Peyer's patch (tissue), 4 donors: Measurements from ENCODE around the gene GAMT.
A peak's percentile ranks its signal among the peaks of the same experiment; 100 is the strongest.

Experiments used
- POLR2A ChIP-seq, 2 donors: fragments of 450-650 bp; IDR thresholded peaks; one replicate each; pipeline ENCODE4 v1.5.1; 2017; ENCODE audit warnings: antibody characterized with exemption in 2 of 2, mild to moderate bottlenecking in 2 of 2, moderate library complexity in 2 of 2
- TF ChIP-seq, protein P1 (sequence below), 6 experiments: fragments of 450-650 bp in 4 of 6; fragments of 200-600 bp in 2 of 6; sonication (generic) in 1 of 6; IDR thresholded peaks; one replicate each; pipeline ENCODE4 v1.5.1; 2017 to 2019; ENCODE audit warnings: antibody characterized with exemption in 6 of 6, mild to moderate bottlenecking in 3 of 6, moderate library complexity in 1 of 6

DNA sequence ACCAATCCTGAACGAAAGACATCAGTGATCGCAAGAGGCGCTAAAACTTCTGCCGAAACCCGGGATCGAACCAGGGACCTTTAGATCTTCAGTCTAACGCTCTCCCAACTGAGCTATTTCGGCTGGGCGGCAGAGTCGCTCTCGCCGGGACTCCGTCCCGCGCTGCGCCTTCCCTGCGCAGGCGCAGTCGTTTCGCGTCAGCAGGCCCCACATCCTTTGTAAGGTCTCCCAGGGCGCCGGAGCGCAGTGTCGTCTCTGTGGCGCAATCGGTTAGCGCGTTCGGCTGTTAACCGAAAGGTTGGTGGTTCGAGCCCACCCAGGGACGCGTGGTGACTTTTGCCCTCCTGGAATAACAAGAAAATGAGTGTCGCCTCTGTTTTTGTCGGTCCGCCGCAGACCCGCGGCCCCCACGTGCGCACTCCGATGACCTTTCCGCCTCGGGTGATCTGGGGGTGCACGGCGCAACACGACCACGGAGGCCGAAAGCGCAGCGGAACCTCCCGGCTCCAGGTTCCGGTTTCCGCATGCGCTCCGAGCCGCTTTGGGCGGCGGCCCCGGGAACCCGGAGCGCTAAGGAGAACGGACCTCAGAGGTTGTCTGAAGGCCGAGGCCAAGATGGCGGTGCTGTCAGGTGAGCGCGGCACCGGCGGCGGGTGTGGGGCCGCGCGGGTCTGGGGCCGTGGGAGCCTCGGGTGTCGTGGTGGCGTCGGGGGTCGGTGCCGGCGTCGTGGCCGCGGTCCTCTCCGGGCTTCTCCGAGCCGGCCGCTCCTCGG is 17.8 kb downstream of the GAMT start, which contains the start of gene NDUFS7:
- TF ChIP-seq, protein P1, sequence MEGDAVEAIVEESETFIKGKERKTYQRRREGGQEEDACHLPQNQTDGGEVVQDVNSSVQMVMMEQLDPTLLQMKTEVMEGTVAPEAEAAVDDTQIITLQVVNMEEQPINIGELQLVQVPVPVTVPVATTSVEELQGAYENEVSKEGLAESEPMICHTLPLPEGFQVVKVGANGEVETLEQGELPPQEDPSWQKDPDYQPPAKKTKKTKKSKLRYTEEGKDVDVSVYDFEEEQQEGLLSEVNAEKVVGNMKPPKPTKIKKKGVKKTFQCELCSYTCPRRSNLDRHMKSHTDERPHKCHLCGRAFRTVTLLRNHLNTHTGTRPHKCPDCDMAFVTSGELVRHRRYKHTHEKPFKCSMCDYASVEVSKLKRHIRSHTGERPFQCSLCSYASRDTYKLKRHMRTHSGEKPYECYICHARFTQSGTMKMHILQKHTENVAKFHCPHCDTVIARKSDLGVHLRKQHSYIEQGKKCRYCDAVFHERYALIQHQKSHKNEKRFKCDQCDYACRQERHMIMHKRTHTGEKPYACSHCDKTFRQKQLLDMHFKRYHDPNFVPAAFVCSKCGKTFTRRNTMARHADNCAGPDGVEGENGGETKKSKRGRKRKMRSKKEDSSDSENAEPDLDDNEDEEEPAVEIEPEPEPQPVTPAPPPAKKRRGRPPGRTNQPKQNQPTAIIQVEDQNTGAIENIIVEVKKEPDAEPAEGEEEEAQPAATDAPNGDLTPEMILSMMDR (IDR thresholded peaks at IDR 0.05) = peak in 5 of 6 experiments; percentile 11 to 67 (median 56)
- peak; percentile 76 to 83 for TF ChIP-seq POLR2A (IDR thresholded peaks at IDR 0.05)
